ENCODE data around the gene CPLX1.

CPLX1 gene

GRCh38 chr4:825971-826330 lies at the start of gene CPLX1:
TSS of gene CPLX1 (minus strand) at chr4:826129. CDS start at chr4:824522, 1,607 bp downstream.
- DNase-seq (ENCODE audit: low read depth in 2 of 2): no peak

GRCh38 chr4:874971-875817 lies 49.3 kb upstream of the CPLX1 start:
- no peak for DNase-seq (ENCODE audit: low read depth in 2 of 2)

GRCh38 chr4:874056-874455 lies 48.1 kb upstream of the CPLX1 start:
- no peak for DNase-seq (ENCODE audit: low read depth in 2 of 2)

GRCh38 chr4:872241-872981 lies 46.5 kb upstream of the CPLX1 start:
- no peak for DNase-seq (ENCODE audit: low read depth in 2 of 2)

GRCh38 chr4:871484-871883 lies 45.6 kb upstream of the CPLX1 start:
- no peak for DNase-seq (ENCODE audit: low read depth in 2 of 2)

GRCh38 chr4:870951-871350 lies 45.0 kb upstream of the CPLX1 start:
- no peak for DNase-seq (ENCODE audit: low read depth in 2 of 2)

- DNase-seq (ENCODE audit: low read depth in 2 of 2): no peak
These were observed 43.8 kb upstream of the CPLX1 start for GRCh38 chr4:869776-870175.

- DNase-seq (ENCODE audit: low read depth in 2 of 2): no peak
These were observed 42.5 kb upstream of the CPLX1 start for GRCh38 chr4:868421-868820.

GRCh38 chr4:867526-868250 lies 41.8 kb upstream of the CPLX1 start:
- no peak for DNase-seq (ENCODE audit: low read depth in 2 of 2)

- DNase-seq (ENCODE audit: low read depth in 2 of 2): no peak
These were observed 40.9 kb upstream of the CPLX1 start for GRCh38 chr4:866761-867390.

GRCh38 chr4:866068-866760 lies 40.3 kb upstream of the CPLX1 start:
- no peak for DNase-seq (ENCODE audit: low read depth in 2 of 2)

- no peak for DNase-seq (ENCODE audit: low read depth in 2 of 2)
These were observed 39.6 kb upstream of the CPLX1 start for GRCh38 chr4:865572-865971.

- no peak for DNase-seq (ENCODE audit: low read depth in 2 of 2)
These were observed 39.2 kb upstream of the CPLX1 start for GRCh38 chr4:865121-865465.

- no peak for DNase-seq (ENCODE audit: low read depth in 2 of 2)
These were observed 38.7 kb upstream of the CPLX1 start for GRCh38 chr4:864456-865120.

- no peak for DNase-seq (ENCODE audit: low read depth in 2 of 2)
These were observed 34.6 kb upstream of the CPLX1 start for GRCh38 chr4:860561-860960.

- no peak for DNase-seq (ENCODE audit: low read depth in 2 of 2)
These were observed 33.6 kb upstream of the CPLX1 start for GRCh38 chr4:859496-859895.

GRCh38 chr4:858831-859451 lies 33.0 kb upstream of the CPLX1 start:
- DNase-seq (ENCODE audit: low read depth in 2 of 2): no peak

GRCh38 chr4:858041-858481 lies 32.1 kb upstream of the CPLX1 start:
- DNase-seq (ENCODE audit: low read depth in 2 of 2): no peak

GRCh38 chr4:857461-857860 lies 31.5 kb upstream of the CPLX1 start:
- DNase-seq (ENCODE audit: low read depth in 2 of 2): no peak

GRCh38 chr4:856225-856901 lies 30.4 kb upstream of the CPLX1 start:
- no peak for DNase-seq (ENCODE audit: low read depth in 2 of 2)
